ENCODE results near the gene AGO3. TPM values are rescaled to one million over a fixed set of nuclear protein-coding genes. Genes with fewer than 3 reads are reported as not detected.

Gene AGO3
- total and polyA plus RNA-seq, 7 donors = 2.2 to 17.6 (median 10.4) TPM

GRCh38 chr1:35915693-35916092 is 15.2 kb upstream of the AGO3 start:
- ATAC-seq (no peak), DNase-seq (no peak)
- no peak for TF ChIP-seq CTCF (IDR thresholded peaks at IDR 0.05)
- H3K4me3 ChIP-seq = no peak overlapping the region
- H3K4me1 ChIP-seq = no peaks in the 10 kb centered on the region
- no peak overlapping the region for H3K27ac ChIP-seq
- intact Hi-C loops (cut with DNase I) = no loop called here
- H3K36me3 ChIP-seq (ENCODE audit: insufficient read depth in 1 of 2, low read depth in 1 of 2) = peaks cover 22 to 100% of the 10 kb centered on the region in 2 donors
- no peaks in the 10 kb centered on the region for H3K27me3 ChIP-seq (ENCODE audit: insufficient read depth in 3 of 3, low read length in 2 of 3)
- no peaks in the 10 kb centered on the region for H3K9me3 ChIP-seq
- WGBS, 3 donors = 73 to 85% (median 80%) methylated on average over 2 of the region's 2 CpGs

- no peak overlapping the region for H3K27ac ChIP-seq
- intact Hi-C loops (cut with DNase I) = no loop called here
- H3K9me3 ChIP-seq = no peaks in the 10 kb centered on the region
- ATAC-seq (peak in 1 of 4 donors; percentile 47), DNase-seq (no peak)
- peaks cover 4 to 33% of the 10 kb centered on the region in 2 donors for H3K36me3 ChIP-seq (ENCODE audit: insufficient read depth in 1 of 2, low read depth in 1 of 2)
- H3K4me3 ChIP-seq = no peak overlapping the region
- TF ChIP-seq CTCF (IDR thresholded peaks at IDR 0.05) = no peak
- H3K27me3 ChIP-seq (ENCODE audit: insufficient read depth in 3 of 3, low read length in 2 of 3) = no peaks in the 10 kb centered on the region
- no peaks in the 10 kb centered on the region for H3K4me1 ChIP-seq
Measured at GRCh38 chr1:35923791-35924221, 7.1 kb upstream of the AGO3 start.

- WGBS, 3 donors = 81 to 92% (median 83%) methylated on average over 1 of the region's 1 CpG
- H3K4me3 ChIP-seq = no peak overlapping the region
- H3K4me1 ChIP-seq = peaks cover 5% of the 10 kb centered on the region
- peaks cover 0 to 23% of the 10 kb centered on the region in 2 donors for H3K36me3 ChIP-seq (ENCODE audit: insufficient read depth in 1 of 2, low read depth in 1 of 2)
- H3K27me3 ChIP-seq (ENCODE audit: insufficient read depth in 3 of 3, low read length in 2 of 3) = no peaks in the 10 kb centered on the region
- DNase-seq = no peak
- intact Hi-C loops (cut with DNase I) = loop anchor here (5.0 kb wide), 2 partner anchors 38 to 43 kb away; partner anchors contain the start of gene AGO1 (in 1 of the 2)
- TF ChIP-seq CTCF (IDR thresholded peaks at IDR 0.05) = no peak
- no peaks in the 10 kb centered on the region for H3K9me3 ChIP-seq
- no peak overlapping the region for H3K27ac ChIP-seq
- ATAC-seq = no peak
Measured at GRCh38 chr1:35924838-35925237, 6.1 kb upstream of the AGO3 start.

- Histone ChIP-seq H3K4me3 (no peak overlapping the region), H3K27ac (no peak overlapping the region), H3K4me1 (peaks cover 7% of the 10 kb centered on the region), H3K9me3 (no peaks in the 10 kb centered on the region), H3K27me3 (ENCODE audit: insufficient read depth in 3 of 3, low read length in 2 of 3) (no peaks in the 10 kb centered on the region), H3K36me3 (ENCODE audit: insufficient read depth in 1 of 2, low read depth in 1 of 2) (peaks cover 0 to 13% of the 10 kb centered on the region in 2 donors)
- ATAC-seq (no peak), DNase-seq (no peak)
- intact Hi-C loops (cut with DNase I) = loop anchor here (5.0 kb wide), 2 partner anchors 38 to 43 kb away; partner anchors contain the start of gene AGO1 (in 1 of the 2)
- WGBS, 3 donors = 34 to 42% (median 40%) methylated on average over 4 of the region's 4 CpGs
- TF ChIP-seq CTCF (IDR thresholded peaks at IDR 0.05) = no peak
Measured at GRCh38 chr1:35925741-35926140, 5.2 kb upstream of the AGO3 start.

- H3K27ac ChIP-seq = no peak overlapping the region
- DNase-seq = no peak
- H3K36me3 ChIP-seq (ENCODE audit: insufficient read depth in 1 of 2, low read depth in 1 of 2) = peaks cover 0 to 3% of the 10 kb centered on the region in 2 donors
- intact Hi-C loops (cut with DNase I) = loop anchor here (5.0 kb wide), 2 partner anchors 40 to 45 kb away; partner anchors contain the start of gene AGO1 (in 1 of the 2)
- H3K9me3 ChIP-seq = no peaks in the 10 kb centered on the region
- peaks cover 15% of the 10 kb centered on the region for H3K4me1 ChIP-seq
- no peak for ATAC-seq
- no peaks in the 10 kb centered on the region for H3K27me3 ChIP-seq (ENCODE audit: insufficient read depth in 3 of 3, low read length in 2 of 3)
- no peak for TF ChIP-seq CTCF (IDR thresholded peaks at IDR 0.05)
- no peak overlapping the region for H3K4me3 ChIP-seq
- WGBS, 3 donors = 70 to 75% (median 73%) methylated on average over 3 of the region's 3 CpGs
Measured at GRCh38 chr1:35927472-35927871, 3.4 kb upstream of the AGO3 start.
